Lower lobe of right lung (tissue), 2 donors: ENCODE results near the gene PHYHIPL. TPM values are rescaled to one million over a fixed set of nuclear protein-coding genes. Genes with fewer than 3 reads are reported as not detected.

Experiments used
- ATAC-seq, 2 donors: fragments of 200-7000 bp; cut with Tn5 transposase; one replicate each; pipeline ENCODE4 v1.9.1; 2020 to 2022; ENCODE audit warnings: mild to moderate bottlenecking in 2 of 2, moderate library complexity in 2 of 2
- DNase-seq: peaks from one replicate; pipeline ENCODE4 v3.0.0-alpha.2; 2020
- H3K27ac ChIP-seq: fragments of 200-600 bp; one replicate; pipeline ENCODE4 v1.8.0; 2022
- H3K27me3 ChIP-seq: fragments of 200-600 bp; one replicate; pipeline ENCODE4 v1.8.0; 2022; ENCODE audit warnings: low read depth
- H3K36me3 ChIP-seq: fragments of 200-600 bp; one replicate; pipeline ENCODE4 v1.8.0; 2022; ENCODE audit warnings: mild to moderate bottlenecking
- H3K4me1 ChIP-seq: fragments of 200-600 bp; one replicate; pipeline ENCODE4 v1.8.0; 2022
- H3K4me3 ChIP-seq: fragments of 200-600 bp; one replicate; pipeline ENCODE4 v1.8.0; 2022; ENCODE audit warnings: mild to moderate bottlenecking
- H3K9me3 ChIP-seq: fragments of 200-600 bp; one replicate; pipeline ENCODE4 v1.8.0; 2022
- intact Hi-C: fragments of 100-400 bp; cut with DNase I; formaldehyde crosslinking; loops from one replicate; pipeline ENCODE4 v1.11.0; 2022
- total RNA-seq: library from RNA; stranded (reverse); fragmentation: NEBNext Ultra II Directional; extraction: Animal tissue kit (Norgen Biotek cat#: 25700); gene quantifications from one replicate; pipeline ENCODE4 v1.2.1, GENCODE V29; 2021
- TF ChIP-seq, protein P1 (sequence below): fragments of 200-600 bp; IDR thresholded peaks from one replicate; pipeline ENCODE4 v1.8.0; 2022; ENCODE audit warnings: antibody characterized with exemption, mild to moderate bottlenecking
- donor health status: DM: no; HTN: yes; CAD: no; lungs with severe emphysema.

Gene PHYHIPL
- total RNA-seq, 1 donor from 2014 or later, result not detected

DNA sequence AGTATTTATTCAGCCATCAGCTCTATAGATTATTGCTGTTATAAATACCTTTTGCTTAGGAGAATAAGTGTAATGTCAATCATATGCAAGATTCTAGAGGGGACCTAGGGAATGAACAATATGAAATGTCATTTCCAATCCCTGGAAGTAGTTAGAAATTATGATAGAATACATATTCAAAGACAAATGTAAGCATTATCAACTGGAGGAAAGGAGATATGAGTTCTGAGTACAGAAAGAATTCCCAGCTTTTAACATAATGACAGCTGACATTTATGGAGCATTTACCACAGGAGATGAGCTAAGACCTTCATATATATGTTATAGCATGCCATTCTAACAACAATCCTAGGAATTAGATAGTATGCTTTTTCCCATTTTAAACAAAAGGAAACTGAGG, 99.7 kb downstream of the PHYHIPL start:
- ATAC-seq, result no peak
- DNase-seq, result no peak
- Histone ChIP-seq H3K4me1 (no peaks in the 10 kb centered on the region), H3K9me3 (no peaks in the 10 kb centered on the region), H3K27ac (no peak overlapping the region), H3K27me3 (no peaks in the 10 kb centered on the region), H3K4me3 (no peak overlapping the region), H3K36me3 (no peaks in the 10 kb centered on the region)
- intact Hi-C loops, result no loop called here
- TF ChIP-seq, protein P1, sequence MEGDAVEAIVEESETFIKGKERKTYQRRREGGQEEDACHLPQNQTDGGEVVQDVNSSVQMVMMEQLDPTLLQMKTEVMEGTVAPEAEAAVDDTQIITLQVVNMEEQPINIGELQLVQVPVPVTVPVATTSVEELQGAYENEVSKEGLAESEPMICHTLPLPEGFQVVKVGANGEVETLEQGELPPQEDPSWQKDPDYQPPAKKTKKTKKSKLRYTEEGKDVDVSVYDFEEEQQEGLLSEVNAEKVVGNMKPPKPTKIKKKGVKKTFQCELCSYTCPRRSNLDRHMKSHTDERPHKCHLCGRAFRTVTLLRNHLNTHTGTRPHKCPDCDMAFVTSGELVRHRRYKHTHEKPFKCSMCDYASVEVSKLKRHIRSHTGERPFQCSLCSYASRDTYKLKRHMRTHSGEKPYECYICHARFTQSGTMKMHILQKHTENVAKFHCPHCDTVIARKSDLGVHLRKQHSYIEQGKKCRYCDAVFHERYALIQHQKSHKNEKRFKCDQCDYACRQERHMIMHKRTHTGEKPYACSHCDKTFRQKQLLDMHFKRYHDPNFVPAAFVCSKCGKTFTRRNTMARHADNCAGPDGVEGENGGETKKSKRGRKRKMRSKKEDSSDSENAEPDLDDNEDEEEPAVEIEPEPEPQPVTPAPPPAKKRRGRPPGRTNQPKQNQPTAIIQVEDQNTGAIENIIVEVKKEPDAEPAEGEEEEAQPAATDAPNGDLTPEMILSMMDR, result no peak

DNA sequence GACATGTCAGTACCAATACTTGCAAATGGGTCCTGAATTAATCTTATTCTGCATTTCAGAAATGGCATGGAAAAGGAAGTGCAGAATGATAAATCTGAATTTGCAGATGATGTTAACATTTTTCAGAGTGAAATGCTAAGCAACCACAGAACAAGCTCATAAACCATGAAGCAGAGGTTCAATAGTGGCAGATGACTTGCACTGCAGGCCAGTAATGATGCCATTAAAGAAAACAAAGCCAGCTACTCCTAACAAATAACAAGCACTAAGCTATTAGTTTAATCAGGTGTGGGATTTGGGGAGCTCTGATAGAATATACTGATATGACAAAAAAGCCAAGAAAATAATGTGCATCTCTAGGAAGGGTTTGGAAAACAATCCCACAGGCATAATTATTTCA, 100.5 kb downstream of the PHYHIPL start:
- no peaks in the 10 kb centered on the region for H3K9me3 ChIP-seq
- no peak for DNase-seq
- intact Hi-C loops, result no loop called here
- TF ChIP-seq, protein P1, result no peak
- no peak for ATAC-seq
- no peak overlapping the region for H3K4me3 ChIP-seq
- no peaks in the 10 kb centered on the region for H3K27me3 ChIP-seq
- H3K27ac ChIP-seq, result no peak overlapping the region
- H3K36me3 ChIP-seq, result no peaks in the 10 kb centered on the region
- H3K4me1 ChIP-seq, result no peaks in the 10 kb centered on the region

DNA sequence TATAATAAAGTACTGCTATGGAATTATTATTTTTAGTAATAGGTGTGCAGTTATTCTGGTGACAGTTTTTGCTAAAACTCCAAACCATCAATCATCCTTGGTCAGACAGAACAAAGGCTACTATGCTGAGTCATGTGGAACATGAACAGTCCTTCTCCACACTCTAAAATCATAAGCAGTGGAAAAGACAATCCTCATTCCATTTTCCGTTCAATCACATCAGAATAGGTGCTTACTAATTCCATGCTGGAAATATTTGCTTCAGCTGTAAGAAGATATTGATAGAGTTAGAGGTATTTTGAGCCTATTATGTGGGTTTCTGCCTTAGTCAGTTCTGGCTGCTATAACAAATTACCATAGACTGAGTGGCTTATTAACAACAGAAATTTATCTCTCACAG, 103.0 kb downstream of the PHYHIPL start:
- intact Hi-C loops, result no loop called here
- ATAC-seq (no peak), DNase-seq (no peak)
- TF ChIP-seq, protein P1, result no peak
- Histone ChIP-seq H3K4me3 (no peak overlapping the region), H3K9me3 (no peaks in the 10 kb centered on the region), H3K36me3 (no peaks in the 10 kb centered on the region), H3K27me3 (no peaks in the 10 kb centered on the region), H3K4me1 (no peaks in the 10 kb centered on the region), H3K27ac (no peak overlapping the region)

DNA sequence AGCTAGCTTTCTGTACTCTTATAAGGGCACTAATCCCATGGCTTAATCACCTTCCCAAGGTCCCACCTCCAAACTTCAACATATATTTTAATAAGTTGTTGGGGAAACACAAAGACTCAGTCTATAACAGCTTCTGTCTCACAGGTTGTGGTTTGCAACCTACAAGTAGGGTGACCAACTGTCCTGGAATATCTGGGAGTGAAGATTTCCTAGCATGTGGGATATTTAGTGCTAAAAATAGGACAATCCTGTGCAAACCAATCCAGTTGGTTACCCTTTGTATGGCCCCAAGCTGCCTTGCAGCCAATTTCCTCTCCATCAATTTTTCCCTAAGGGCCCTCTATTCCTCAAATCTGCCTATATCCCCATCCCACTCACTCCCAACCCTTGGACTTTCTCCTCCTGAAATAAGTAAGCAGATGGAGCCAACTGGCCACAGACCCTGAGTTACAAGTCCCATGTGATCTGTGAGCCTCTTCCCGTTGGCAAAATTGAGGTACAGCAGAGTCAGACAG, 103.6 kb downstream of the PHYHIPL start:
- H3K27me3 ChIP-seq, result no peaks in the 10 kb centered on the region
- ATAC-seq (no peak), DNase-seq (no peak)
- TF ChIP-seq, protein P1, result no peak
- intact Hi-C loops, result no loop called here
- no peaks in the 10 kb centered on the region for H3K9me3 ChIP-seq
- H3K36me3 ChIP-seq, result no peaks in the 10 kb centered on the region
- H3K4me3 ChIP-seq, result no peak overlapping the region
- H3K4me1 ChIP-seq, result no peaks in the 10 kb centered on the region
- no peak overlapping the region for H3K27ac ChIP-seq

DNA sequence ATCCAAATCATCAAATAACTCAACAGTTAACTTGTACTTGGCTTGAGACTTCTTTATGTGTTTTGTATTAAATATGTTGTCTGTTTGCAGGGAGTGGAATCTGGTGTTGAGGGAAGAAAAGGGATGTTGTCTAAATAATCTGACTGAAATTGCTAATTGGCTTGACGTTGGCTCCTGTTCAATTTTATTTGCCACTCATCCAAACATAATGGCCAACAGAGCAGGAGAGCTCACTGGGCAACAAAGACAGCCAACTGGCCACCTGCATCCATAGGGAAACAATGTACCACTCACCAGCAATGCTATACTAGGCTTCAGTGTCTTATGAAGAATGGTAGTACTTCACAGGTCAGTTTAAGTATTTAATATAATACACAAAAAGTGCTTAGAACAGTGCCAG, 105.4 kb downstream of the PHYHIPL start:
- intact Hi-C loops, result no loop called here
- Histone ChIP-seq H3K36me3 (no peaks in the 10 kb centered on the region), H3K27me3 (no peaks in the 10 kb centered on the region), H3K27ac (no peak overlapping the region), H3K4me3 (no peak overlapping the region), H3K9me3 (no peaks in the 10 kb centered on the region), H3K4me1 (no peaks in the 10 kb centered on the region)
- ATAC-seq (no peak), DNase-seq (no peak)
- TF ChIP-seq, protein P1, result no peak
